HG03175 (cell line): ENCODE data around the gene ZNF831.
A peak's percentile ranks its signal among the peaks of the same experiment; 100 is the strongest.

Source experiments
- ATAC-seq: cut with Tn5 transposase; IDR thresholded peaks from one replicate; pipeline ENCODE4 v1.9.1; 2021; ENCODE audit warnings: mild to moderate bottlenecking, moderate library complexity; ENCODE audit not compliant: unreplicated experiment

Gene ZNF831

DNA sequence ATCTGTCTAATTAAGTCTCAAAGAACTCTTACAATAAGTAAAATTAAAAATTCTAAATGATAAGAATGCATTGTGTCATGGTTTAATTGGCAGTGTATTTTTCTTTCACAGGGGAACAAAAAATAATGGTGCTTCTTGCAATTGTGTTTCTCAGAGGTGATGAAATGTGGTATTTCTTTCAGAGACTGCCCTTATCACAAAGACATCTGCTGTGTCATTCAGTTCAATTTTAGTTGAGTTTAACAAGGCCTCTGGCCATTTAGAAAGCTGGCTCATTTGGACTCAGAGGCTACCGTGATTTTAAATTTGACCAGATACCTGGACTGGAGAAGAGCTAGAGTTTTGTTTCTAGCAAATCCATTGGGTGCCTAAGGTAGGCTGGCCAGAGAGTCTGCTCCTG lies 23.6 kb upstream of the ZNF831 start:
- ATAC-seq, result no peak

DNA sequence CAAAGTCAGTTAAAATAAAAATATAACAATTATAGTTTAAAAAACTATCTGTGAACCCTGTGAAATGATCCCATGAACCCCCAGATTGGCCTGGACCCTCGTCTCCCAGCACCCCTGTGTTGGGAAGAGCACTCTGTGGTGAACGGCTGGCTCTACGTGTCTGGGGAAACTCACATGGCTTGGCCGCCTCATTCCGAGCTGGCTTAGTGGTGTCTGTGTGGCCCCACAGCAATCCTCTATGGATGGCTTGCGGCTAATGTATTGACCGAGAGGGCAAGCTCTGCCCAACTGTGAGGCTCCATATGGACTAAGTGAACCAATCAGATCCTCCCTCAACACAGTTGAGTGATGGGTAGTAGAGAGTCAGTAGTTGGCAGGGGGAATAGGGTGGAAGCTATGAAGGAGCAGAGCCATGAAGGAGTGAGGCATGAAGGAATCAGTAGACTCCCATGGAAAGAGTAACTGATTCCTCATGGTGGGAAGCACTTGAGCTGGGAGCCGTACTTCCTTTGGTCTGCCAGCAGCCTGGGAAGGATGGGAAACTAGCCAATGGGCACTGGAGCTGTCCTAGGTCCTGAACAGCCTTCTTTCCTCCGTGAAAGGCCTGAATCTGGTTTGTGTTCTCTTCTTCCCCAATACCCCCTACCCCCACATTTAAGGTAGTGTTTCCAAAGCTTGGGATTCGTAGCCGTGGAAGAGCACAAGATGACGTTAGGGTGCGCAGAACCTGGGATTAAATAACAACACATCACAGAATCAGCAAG lies 21.6 kb upstream of the ZNF831 start:
- no peak for ATAC-seq

DNA sequence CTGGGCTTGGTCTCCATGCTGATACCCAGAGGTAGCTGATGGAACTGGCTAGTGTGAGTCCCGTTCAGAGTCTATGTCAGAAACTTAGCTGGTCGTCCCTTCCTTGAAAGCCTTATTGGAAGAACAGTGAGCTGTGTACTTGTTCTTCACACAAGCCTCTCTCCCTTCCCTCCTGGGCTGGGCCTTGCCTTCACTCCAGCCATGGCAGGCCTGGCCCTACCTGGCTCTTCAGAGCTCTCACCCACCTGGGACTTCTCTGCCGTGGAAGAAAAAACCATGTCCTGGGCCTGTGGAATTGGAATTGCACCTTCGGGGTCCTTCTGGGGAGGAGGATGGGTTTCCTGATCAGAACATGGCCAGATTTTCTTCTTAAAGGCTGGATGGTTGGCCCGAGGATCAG lies 20.3 kb upstream of the ZNF831 start:
- no peak for ATAC-seq

DNA sequence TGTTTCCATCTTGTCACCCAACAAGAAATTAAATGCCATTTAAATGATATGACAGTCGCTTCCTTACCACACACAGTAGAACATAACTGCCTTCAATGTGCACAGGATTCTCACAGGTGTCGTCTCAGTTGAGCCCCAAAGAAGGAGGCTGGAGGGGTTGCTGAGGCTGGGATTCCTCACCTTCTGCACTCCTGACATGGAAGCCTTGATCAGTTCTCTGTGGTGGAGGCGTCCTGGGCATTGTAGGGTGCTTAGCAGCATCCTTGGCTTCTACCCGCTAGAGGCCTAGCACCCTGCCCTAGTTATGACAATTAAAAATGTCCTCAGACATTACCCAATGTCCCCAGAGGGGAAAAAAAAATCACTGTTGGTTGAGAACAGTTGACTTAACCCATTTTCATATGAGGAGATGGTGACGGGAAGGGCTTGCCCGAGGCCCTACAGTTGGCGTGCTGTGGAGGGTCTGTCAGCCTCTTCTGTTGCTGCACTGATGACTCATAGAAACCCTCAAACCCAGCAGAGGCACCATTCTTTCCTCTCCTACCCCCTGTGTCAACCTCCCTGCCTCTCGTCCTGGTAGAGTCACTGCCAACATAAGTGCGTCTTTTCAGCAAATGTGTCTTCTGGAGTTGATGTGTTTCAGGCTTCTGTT lies 19.3 kb upstream of the ZNF831 start:
- ATAC-seq, result no peak

DNA sequence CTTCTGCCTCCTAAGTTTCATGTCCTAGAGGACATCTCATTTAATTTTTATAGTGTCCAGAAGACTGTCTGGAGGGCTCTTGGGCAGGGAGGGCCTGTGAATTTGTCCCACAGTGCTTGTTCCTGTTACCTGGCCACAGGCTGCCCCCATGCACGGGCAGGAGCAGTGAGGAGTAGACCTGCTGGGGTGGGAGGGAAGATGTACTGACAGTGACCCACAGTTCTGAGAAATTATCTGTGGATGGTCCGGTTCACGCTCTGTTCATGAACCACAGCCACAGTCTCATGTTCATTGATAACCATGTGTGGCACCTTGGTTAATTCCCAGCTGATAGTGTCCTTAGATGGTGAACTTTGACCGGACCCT lies 18.8 kb upstream of the ZNF831 start:
- no peak for ATAC-seq

DNA sequence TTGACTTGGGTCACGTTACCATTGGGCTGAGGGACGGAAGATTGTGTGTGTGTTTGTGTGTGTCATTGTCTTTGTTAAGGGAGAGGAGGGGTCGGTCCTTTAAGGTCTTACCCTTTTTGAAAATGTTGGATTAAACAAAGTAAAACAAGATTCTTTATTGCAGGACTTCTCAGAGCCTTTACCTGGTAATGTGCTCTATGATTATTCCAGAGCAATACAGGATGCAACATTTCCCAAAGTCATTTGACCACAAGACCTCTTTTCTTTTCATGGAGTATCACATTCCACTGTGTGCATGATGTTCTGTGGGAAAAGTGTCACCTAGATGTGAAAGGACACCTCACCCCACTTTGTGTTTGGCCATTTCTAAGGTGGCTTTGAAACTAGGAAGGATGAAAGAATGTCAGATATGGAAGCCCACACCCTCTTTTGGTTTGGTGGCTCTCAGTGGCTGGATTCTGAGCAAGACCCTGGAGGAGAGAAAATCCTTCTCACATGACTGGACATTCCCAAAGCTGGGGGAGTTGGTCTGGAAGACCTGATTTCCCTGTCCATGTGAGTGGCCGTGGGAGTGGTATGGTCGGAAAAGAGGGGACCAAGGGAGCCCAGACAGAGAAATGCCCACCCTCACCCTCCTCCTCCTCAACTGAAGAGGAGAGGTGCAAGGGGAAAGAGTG lies 18.2 kb upstream of the ZNF831 start:
- no peak for ATAC-seq

DNA sequence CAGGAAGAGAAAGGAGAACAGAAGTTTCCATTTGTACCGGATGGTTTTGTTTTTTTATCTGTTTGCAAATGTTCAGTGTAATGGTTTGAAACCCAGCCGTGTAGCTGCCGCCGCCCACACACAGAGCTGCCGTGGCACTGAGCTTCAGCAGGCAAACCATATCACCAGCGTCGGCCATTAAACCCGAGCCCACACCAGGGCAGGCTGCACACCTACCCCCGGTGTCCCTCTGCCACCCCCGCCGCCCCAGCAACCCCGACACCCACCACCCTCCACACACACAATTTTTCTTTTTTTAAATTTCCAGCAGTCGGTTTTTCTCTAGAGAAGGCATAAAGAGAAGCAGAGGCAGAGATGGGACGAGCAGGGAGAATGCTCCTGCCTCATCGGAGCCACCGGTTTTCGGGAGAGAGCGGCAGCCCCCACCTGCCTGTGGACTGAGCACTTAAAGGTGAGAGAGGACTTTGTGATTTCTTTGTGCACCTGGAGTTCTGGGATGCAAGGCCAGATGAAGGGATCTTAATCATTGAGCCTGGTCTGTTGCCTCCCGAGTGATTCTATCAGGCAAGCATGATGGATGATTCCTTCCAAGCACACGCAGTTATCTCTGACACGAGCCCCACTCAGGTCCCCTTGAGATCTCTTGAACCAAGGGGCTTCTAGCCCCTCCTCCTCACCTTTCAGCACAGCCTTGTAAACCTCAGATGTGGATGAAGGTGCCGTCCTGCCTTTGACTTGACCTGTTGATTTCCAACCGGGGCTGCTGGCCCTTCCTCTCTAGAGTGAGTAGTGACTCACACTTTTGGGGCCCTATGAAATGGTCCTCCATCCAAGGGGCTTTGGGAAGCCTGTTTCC lies 17.5 kb upstream of the ZNF831 start:
- ATAC-seq, result no peak

DNA sequence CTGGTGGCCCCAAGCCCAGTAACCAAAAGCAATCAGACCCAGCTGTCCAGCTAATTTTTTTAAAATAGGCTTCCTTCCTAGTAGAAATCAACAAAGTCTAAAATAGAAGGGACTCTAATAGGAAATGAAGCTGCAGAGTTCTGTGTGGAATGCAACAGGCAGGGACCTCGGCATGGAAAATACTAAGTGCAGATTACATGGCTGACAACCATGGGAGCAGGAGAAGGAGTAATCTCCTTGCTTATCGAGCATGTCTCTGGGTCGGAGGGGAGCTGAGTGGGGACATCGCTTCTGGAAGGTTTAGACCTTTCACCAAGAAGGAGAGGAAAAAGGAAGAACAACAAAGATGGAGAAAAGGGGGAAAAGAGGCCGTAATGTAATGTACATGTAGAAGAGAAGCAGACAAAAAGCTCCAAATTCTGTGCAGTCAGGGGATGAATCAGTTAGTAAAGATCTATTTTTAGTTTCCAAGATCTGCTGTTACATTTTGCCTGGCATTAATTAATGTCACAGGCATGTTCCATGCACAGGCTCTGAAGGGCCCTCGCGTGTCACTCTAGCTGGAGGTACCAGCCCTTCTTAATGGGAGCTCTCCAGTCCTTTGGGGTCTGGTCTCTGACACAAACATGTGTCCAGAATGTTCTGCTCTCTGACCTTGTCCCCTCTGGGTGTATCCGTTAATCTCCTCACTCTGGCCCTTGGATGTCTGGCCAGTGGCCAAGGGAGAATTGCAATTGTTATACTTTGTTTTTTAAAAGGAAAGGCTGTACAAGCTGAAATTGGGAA lies 16.6 kb upstream of the ZNF831 start:
- ATAC-seq, result no peak

DNA sequence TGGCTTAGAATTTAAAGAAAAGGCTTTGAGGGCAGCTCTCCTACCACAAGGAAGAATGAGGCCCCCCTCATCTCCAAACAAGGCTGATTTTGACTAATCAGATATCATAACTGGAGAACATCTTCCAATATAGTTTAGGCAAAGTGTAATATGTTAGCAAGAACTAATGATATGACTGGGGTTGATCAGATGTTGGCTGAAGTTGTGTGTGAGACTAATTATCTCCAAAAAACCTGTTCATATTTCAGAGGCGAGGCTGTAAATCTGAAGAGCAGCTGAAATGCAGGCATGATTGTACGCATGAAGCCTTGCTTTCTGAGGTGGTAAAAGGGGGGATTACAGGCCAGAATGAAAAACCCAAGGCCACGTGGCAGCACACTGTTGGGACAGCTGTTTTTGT lies 16.0 kb upstream of the ZNF831 start:
- no peak for ATAC-seq

DNA sequence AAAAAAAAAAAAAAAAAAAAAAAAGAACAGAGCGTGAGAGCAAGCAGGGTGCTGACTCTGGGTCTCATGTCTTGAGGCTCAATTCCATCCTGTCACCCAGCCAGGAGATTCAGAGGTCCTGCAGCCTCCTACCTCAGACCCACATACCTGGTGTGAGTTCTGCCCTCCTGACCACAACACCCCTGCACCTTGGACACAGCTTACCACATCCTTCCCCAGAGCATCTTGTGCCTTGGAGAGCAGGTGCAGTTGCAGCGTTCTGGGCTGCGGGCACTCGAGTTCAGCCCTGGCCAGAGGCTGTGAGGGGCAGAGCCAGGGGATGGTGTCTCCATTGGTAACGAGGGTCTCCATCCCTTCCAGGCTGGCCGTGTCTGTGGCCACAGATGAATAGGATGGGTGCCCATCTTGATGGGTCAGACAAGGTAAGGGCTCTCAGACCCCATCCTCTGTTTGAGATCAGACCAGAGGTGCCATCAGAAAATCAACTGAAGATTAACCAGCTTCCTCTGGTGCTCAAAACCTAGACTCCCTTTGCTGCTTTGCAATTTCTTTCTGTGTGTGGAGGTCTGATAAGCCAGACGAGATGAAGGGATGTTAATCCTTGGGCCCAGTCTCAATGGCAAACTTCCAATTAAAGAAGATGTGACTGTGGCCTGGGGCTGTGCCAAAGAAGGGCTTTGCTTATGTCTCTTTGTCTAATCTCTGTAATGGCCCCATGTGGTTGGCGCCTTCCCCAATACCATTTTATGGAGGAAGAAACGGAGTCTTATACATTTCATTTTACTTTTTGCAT lies 14.7 kb upstream of the ZNF831 start:
- ATAC-seq, result no peak

DNA sequence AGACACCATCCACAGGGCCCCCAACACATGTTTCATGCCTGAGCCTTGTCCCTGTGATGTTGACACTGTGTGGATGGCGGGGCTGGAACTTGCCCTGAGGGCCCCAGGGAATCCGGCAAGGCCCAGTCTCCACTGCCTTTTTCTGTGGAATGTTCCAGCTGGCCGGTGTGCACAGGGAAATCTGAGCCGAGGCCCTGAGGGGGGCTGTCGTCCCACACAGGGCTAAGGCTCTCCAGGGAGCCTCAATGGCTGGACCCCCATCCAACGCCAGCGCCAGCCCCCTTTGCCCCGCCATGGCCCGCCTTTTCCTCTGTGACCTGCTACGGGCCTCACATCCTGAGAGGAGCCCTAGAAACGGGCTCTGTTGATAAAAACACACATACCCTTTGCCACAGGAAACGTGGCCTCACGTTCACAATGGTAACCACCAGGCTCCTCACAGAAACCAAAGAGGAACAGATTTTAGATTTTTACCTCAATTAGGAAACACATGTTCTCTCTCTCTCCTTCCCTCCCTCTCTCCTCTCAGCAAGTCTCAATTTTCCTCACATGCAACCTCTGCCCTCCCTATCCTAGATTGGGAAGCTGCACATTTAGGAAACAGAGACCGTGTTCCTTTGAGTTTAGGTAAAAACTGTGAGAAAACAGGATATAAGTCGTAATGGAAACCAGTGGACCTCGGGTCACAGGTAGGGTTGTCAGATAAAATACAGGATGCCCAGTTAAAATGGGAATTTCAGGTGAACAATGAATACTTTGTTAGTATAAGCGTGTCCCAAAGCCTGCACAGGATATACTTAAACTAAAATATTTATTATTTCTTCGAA lies 13.7 kb upstream of the ZNF831 start:
- ATAC-seq, result peak; percentile 70

DNA sequence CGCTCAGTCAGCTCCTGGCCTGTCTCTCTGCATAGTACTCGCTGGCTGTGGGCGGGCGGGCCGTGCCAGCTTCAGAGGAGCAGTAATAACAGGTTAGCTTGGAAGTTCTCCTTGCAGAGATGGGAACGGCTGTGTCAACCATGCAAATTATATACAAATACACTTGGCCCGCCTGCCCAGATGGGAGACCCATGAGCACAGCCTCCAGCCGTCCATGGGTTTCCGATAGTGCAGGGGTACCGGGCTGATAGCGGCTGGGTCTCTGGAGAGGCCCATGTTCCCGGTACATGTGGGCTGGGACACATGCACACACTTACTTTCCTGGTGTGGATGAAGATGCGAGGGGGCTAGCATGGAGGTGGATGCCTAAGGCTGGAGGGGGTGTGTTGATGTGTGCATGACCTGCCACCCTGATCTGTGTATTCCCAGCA lies 12.8 kb upstream of the ZNF831 start:
- ATAC-seq, result no peak

DNA sequence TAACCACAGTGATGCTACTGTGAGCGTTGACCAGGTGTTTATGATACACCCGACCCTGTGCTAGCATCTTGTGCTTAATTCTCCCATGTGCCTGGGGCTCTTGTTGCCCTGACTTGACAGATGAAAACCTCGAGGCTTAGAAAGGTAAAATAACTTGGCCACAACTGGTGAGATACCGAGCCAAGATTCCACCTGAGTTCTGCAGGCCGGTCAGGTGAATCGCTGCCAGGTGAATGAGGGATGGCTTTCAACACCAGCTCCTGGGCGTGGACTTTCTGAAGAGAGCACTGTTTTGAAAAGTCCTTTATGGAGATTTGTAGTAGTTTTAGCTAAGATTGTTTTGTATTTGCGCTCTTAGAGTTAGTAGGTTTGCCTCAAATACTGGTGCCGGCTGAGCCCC lies 12.2 kb upstream of the ZNF831 start:
- no peak for ATAC-seq

DNA sequence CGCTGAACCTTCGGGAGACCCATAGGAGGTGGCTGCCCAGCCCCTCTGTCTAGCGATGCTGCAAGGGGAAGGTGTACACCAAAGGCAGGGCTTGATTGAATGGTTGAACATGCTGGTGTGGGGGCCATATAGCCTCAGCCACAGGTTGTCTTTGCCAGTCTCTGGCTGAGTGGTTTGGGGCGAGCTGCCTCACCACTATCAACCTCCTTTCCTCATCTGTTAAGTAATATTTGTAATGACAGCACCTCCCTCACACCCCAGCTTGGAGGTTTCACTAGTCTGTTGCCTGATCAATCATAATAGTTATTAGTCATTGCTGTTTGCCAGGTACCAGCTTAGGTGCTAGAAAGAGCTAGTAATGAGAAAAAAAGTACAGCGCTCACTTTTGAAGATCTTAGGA lies 11.8 kb upstream of the ZNF831 start:
- ATAC-seq, result no peak

DNA sequence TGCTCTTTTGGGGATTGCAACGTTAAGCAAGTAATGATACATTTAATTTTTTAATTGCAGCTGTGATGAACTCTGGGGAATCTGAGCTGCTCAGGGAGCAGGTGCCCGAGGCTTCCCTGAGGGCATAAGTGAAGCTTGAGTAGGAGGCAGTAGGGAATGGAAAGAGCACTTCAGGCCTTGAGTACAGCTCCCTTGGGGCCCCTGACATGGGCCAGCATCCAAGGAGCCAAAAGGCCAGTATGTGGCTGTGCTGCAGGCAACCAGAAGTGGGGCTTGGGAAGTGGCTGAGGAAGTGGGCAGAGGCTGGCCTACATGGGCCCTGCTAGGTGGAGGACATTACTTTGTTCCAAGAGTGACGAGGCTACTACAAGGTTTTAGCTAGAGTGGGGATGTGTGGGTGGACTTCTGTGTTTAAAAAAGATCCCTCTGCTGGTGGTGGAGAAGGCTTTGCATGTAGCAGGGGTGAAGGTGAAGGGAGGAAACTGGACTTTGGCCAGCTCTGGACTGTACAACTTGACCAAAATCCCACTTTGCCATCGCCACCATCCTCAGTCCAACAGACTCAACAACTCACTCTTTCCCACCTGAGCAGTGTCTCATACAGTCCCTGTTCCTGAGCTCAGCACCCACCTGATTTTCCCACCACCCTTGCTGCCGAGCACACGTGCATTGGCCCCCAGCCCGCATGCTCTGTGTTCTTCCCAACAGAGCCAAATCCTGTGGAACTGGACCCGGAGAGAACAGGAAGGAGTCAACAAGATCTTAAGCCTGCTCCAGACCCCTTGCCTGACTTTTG lies 10.9 kb upstream of the ZNF831 start:
- ATAC-seq, result no peak

DNA sequence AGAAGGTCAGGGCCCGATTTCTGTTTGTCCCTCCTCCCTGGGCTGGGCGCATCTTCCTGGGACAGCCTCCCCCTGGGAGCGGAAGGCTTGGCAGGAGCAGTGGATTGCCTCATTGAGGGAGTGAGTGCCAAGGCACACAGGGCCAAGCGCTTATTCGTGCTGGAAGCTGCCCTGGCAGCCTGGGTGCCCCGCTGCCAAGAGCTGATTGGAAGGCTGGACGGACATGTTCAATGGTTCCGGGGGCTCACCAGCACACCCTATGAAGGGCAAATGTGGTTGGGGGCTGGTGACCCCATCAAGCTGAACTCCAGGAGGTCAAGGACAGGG lies 10.3 kb upstream of the ZNF831 start:
- no peak for ATAC-seq

DNA sequence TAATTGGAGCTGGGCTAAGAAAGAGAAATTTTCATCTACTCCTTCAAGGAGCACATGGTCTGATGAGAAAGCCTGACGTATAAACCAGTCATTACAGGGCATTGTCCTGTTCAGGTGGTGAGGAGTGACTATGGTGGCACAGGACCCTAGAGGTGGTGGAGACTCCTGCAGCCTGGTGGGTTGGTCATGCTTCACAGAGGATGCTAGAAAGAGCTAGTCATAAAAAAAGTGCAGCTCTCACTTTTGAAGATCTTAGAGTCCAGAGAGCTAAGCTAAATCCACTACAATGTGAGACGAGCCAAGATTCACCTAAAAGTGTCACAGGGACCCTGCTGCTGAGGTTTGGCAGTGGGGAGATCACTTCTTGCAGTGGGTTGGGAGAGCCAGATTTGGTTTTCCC lies 9.8 kb upstream of the ZNF831 start:
- no peak for ATAC-seq

DNA sequence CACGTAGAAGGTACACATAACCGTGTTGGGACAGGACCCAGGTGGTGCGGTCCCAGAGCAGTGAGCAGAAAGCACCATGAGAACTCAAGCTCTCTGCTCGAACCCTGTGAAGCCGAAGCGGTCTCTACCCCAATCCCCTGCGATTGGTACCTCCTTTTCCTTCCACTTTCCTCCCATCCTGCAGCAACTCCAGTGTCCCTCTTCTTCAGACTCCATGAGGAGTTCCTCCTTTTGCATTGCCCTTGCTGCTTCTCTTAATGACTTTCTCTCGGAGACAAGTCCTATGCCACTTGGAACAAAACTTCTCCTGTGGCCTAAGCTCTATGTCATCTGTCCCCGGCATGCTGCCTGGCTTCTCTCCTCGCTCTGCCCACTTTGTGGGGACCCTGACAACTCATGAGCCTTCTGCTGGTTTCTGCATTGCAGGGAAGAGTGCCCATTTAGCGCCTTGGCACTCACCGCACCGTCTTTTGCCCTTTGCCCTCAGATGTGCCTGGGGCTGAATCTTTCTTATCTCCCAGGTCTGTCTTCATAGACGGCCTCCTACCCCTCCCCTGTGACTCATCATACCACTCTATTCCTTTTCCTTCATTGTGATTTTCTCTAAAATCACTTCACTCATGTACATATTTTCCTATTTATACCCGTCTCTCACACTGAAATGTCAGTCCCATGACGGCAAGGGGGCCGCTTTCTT lies 9.2 kb upstream of the ZNF831 start:
- ATAC-seq, result no peak
